GM19043 (cell line): ENCODE data around the gene MOB3B.
A peak's percentile ranks its signal among the peaks of the same experiment; 100 is the strongest.
"Not testable (repeated sequence)": the region's sequence is repeated elsewhere in the genome, so short reads cannot be mapped to it uniquely, and the experiment has no call there.

Experiments
- ATAC-seq: cut with Tn5 transposase; IDR thresholded peaks from one replicate; pipeline ENCODE4 v1.9.1; 2021; ENCODE audit warnings: low read depth; ENCODE audit not compliant: unreplicated experiment

MOB3B gene

DNA sequence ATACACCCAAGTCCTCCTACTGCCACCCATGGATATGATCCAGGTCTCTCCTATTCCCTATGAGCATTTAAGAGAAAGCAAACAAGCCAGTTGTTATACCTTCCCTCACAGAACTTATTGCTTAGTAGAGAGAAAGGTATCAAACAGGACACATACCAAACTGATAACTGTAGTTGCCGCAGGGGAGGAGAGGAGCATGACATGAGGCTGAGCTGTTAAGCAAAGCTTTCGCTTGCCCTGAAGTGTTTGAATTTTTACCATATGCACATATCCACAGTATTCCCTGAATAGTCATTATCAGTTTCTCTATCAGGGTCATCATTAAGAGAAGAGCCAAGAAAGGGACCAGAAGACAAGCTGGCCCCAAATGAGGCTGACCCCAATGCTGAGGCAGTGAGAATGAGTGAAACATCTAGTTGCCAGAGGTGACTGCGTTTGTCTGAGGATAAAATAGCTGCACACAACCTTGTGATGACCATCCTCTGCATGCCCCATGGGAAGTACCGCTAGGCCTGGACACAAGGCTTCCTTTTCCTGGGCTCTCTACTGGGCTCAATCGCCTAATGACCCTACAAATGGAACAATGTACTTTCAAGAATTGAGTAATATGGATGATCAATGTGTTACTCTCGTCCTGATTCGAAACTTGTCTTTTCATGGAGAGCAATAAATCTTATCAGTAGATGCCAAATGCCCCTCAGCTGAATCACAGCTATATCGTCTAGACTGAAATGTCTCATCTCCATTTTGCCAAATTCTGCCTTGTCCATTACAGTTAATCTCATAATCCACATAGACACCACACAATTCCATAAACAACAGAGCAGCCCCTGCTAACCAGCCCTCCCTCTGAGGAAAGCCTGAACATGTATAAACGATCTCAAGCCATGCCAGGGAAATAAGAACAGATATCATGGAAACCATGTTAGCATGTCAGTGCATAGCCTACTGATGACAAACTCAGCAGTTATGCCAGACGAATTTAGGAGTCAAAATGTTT is 9.8 kb downstream of the MOB3B start:
- no peak for ATAC-seq

DNA sequence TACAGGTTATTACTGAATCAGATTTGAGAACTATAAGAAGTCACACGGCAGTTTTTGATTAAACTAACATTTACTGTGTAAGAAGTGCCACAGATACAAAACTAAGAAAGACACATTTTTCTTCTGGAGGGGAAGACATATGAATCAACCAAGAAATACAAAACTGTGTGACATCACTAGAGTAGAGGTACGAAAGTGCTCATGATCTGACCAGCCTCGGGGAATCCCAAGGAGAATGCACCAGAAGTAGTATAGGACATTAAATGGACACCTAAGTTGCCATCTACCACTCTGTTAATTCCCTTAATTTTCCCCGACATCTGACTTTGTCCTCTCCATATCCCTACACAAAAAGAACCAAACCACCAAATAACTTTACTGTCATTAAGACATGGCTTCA is 10.8 kb downstream of the MOB3B start:
- no peak for ATAC-seq

DNA sequence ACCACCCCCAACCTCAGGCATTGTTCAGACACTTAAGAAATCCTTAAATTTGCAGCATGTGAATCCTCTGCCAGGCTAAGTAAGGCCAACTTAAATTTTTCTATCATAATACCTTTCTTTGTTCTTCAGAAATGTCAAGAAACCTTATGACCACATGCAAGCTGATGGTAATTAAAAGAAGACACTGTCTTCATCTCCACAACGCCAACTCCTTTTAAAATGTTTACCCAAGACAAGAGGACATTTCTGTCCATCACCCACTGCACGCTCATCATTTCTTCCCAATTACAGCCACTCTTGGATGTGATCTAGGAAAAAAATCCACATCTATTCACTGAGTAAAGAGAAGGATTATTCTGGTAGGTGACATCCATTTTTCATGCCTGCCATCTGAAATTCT is 11.6 kb downstream of the MOB3B start:
- no peak for ATAC-seq

DNA sequence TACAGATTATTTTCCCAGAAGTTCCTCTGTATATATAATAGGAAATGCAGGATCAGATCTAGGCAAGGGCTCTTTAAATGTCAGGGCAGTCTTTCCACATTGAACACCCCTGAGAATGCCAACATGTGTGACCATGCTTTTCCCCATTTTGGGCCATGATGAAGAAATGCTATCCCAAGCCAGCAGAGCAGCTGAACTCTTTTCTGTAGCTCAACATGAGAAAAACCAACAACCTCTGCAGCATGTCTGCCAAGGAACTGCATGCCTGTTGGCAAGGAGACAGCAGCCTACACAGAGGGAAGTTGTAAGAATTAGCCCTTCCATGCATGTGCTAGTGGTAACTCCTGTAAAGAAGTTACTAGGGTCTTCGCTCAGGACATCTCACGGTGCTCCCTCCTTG is 15.1 kb downstream of the MOB3B start:
- no peak for ATAC-seq

DNA sequence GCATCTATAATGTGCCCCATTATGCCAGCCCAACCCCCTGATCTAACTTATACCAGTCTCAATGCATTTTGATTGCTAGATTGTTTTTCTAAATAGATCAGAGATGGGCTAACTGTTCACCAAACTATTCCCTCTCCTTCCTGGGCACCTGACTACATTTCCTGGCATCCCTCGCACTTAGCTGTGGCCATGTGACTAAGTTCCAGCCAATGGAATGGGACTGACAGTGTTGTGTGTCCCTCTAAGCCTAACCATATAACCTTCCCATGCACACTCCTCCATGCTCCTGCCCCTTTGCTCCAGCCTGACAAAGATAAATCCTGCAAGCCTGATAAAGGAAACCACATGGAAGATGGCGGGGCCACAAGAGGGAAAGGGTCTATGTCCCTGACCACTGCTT is 17.8 kb downstream of the MOB3B start:
- no peak for ATAC-seq

DNA sequence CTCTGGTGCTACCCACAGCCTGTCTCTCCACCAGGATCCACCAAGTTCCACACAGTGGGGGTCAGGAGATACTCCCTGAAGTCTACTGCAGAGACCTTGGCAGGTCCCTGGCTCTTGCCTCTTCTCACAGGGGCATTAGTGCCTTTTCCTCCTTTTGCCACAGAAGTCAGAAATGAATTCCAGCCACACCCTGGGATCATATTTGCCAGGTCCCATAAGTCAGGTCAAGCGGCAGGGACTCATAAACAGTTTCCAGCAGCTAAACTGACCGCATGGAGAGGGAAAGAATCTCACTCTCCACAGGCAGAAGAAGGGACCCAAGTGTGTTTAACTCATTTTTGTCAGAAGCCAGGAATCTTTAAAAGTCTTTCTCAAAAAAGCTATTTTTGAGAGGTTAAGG is 18.8 kb downstream of the MOB3B start:
- ATAC-seq, result no peak

DNA sequence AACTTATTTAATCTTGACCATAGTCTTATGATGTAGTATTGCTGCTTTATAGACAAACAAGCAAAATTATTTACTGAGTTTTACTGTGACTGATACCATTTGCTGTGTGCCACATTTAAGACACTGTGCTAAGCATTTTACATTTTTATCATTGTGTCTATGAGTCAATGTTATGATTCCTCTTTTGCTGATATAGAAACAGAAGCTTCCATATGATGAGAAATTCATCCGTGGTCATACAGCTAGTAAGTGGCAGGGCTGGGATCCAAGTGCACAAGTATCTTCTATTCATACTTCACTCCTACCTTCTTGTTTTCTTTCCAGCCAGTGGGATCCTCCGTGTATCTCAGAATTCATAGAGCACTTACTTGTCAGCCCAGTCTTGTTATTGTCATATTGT is 22.6 kb downstream of the MOB3B start:
- no peak for ATAC-seq

DNA sequence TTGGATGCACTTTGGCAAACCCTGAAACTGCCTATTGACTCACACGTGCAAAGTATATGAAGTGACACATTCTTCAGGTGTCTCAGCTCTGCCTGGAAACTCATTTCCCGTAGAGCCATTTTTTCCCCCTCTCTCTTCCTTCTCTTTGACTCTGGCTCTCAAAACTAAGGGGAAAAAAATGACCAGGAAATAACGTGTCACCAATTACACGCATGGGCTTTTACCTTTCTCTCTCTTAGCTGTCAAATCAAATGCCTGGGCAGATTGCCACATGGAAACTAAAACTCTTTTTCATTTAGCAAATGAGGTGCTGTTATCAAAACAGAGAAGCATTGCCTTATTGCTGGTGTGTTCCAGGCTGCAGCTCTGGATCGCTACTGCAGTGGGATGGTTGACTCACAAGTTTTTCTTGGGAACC is 23.9 kb downstream of the MOB3B start:
- ATAC-seq, result no peak

DNA sequence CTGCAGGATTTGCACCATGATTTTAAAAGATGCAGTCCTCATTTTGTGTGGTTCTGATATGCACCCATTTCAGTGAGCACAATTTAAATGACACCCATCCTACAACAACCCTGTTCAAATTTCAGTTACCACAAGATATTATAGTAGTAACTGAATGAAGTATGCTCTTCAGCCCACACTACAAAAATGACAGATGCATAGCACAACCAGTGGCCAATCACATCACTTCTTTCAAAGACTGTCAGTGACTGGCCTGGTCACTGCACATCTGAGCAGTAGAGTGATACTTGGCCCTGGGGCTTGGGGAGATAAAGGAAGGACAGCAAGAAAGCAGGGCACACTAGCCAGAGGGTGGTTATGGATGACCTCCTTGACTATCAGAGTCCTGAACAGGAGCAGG is 25.4 kb downstream of the MOB3B start:
- no peak for ATAC-seq

DNA sequence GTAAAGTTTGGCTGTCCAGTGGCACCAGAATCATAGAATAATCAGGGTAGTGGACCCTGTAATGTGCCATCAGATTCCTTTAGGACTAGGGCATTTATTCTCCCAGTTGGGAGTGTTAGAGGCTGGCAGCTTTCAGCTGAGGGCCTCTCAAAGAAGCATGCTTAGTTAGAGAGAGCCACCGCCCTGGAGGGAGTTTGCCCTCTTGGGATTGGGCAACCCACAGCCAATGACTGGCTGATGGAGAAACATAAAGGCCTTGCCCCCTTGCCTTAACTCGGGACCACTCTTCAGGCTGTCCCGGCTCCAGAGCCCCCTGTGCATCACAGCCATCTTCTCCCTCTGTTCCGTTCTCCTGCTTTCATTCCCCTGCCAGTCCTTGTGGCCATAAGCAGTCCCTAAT is 26.0 kb downstream of the MOB3B start:
- no peak for ATAC-seq

DNA sequence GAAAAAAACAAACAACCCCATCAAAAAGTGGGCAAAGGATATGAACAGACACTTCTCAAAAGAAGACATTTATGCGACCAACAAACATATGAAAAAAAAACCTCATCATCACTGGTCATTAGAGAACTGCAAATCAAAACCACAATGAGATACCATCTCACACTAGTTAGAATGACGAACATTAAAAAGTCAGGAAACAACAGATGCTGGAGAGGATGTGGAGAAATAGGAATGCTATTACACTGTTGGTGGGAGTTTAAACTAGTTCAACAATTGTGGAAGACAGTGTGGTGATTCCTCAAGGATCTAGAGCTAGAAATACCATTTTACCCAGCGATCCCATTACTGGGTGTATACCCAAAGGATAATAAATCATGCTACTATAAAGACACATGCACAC is 28.7 kb downstream of the MOB3B start:
- ATAC-seq, result not testable (repeated sequence)

DNA sequence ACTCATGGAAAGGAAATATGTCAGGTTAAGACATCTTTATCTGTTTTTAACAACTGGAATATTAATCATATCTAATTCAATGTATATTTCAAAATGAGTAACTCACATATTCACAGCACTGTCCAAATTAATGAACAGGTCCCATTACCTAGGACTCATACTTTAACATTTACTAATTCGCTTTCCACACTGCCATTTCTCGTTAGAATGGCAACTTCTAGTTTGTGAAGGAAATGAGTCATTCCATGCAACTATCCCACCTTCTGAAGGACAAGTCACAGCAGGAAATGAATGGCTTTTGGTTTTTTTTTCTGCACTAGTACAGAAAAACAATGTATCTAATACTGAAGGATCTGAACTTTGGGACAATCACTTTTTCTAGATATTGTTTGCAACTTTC is 30.2 kb downstream of the MOB3B start:
- ATAC-seq, result peak; percentile 78

DNA sequence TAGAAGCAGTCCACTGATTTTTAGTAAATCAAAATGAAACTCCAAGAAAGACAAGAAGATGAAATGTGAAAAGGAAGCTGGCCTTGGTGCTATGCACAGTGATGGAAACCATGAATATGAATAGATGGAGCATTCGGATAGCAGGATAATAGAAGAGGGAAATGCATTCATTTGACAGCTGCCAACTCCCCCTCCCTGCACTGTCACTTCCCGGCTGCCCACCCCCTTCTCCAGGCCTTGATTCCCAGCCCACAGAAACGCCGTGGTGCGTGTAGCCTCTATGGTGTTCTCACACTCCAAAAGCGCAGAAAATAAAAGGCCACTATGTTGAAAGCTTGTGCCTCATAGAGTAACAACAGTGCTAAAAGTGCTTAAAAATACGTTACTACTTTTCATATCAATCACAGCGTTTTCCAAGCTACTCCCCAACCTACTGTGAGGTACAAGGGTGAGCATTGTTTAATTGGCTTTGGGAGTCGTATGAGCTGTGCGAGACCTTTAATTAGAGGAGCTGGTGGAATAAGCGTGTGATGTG is 31.7 kb downstream of the MOB3B start:
- no peak for ATAC-seq

DNA sequence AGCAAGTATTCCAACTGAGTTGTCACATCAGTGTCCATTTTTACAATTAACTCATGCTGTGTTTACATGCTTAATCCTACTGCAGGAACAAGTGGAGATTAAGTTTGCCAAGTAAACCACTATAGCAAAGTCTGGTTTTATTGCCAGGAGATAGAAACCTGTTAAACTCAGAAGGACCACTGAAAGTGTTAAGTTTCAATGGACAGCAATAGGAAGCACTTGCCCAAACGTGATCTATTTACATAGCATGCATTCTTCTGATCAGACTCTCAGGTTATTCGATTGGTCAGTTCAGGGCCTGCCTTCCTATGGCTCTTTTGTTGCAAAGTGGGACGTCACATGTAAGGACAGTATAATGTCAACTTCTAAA is 33.5 kb downstream of the MOB3B start:
- no peak for ATAC-seq

DNA sequence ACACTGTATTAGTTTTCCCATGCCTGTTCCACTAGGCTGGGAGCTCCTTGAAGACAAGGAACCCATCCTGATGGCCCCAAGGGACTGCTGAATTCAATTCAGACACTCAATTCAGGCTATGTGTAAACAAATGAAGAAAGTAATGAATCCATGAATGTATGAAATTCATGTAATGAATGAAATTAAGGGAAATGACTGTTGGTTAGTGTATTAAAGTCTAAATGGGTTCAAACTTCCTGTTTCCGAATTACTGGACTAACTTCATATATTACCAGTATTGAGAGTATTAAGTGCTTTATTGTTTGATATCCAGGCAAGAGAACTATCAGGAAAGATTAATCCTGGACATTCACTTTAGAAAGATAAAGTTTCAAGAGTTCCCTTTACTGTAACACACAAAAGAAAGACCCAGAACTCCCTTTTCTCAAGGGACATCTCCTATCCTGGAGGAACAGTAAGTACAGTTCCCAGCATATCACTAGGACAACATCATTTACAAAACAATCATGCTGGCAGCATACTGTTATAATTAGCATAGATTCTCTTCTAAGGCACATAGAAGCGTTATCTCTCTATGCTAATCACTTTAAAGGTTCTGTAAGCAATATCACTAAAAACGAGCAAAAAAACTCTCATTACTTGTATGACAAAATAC is 34.0 kb downstream of the MOB3B start:
- ATAC-seq, result no peak

DNA sequence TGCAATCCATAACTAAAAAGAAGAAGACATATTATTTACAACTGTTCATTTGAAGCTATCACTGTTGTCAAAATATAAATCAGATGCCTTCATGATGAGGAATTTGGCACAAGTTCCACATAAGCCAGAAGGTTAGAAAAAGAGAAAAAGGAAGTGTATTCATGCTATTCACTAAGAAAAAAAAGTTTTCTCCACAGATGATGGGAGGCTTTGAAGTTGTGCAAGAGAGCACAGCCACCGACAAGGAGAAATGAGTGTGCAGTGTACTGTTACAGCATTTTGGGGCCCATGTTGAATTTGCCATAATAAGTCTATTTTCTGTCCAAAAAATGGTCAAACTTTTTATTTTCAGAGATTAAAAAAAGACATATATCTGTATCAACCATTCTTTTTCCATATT is 38.5 kb downstream of the MOB3B start:
- no peak for ATAC-seq

DNA sequence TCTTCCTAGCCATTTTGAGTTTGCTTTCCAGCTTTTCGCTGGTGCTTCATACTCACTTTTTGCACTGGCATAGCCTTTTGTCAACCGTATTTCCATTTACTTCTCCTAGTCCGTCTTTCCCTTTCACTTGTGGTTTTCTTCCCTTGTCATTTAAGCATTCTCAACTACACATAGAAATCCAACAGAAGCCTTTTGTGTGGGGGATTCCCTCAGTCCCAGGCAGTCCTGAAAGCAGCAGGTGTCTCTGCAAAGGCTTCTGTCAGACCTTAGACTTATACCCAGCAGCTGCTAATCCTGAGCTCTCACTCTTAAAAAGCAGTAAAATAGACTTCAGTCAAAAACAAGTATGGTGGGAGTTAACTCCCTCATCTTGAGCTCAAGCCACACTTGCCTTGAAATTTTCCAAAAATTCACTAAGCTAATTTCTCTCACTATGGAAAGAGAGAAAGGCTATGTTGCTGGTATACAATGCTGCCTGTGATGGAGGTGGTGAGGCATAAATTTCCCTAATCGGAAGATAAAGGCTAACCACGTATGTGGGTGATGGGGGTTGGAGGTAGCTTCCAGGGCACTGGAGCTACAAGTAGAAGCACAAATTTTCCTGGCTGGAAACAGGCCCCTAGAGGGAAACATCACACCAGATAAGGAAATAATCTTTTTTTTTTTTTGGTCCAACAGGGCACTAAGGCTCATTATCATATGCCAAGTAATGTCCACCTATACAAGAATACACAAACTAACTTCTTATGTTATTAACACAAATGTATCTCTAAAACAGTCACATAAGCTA is 40.3 kb downstream of the MOB3B start:
- peak; percentile 76 for ATAC-seq

DNA sequence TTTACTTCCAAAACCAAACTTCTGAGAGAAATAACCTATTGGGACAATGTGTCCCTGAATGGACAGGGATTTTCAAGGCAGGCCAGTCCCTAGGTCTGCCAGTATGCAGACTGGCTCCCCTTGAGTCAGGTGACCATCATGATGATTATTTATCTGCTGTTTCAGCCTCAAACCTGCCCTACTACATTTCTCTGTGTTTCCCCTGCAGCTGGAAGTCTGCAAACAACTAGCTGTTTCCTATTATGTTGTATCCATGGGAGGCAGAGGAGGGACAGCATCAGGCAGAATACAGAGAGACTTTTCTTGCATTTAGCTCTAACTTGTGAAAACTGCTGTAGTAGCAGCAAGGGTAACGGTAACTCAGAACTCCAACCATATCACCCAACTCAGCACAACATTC is 41.7 kb downstream of the MOB3B start:
- ATAC-seq, result no peak

DNA sequence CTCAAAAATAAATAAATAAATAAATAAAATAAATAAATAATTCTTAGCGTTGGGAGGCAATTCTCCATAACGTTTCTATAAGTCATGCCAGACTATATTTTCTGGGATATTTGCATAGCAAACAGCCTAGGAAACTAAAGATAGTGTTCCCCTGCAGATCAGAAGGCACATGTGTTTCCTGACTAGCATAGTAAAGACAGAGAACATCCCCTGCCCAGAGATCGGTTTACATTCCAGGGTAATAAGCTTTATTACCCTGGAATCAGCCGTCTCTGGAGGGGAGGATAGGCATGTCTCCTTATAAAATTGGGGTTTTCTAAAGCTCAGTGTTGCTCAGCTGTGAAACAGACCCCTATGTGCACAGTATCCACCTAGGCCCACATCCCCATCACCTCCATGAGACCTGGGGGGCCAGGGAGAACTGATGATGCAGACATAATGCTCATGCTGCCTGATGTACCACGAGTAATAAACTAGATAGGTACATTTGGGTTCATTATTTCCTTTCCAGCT is 42.4 kb downstream of the MOB3B start:
- ATAC-seq, result no peak

DNA sequence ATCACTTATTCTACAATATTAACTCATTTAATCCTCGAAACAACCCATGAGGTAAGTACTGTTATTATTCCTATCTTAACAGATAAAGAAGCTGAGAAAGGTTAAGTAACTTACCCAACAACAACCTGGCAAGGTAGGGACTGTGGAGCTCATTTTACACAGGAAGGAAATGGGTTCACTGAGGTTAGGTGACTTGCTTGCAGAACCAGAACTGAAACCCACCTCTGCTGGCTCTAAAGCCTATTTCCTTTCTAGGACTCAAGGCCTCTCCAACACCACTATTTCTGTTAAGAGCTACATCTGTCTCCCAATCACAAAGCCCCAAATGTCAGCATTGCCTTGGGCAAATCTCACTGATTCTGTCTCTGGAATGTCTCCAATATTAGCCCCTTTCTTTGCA is 44.5 kb downstream of the MOB3B start:
- ATAC-seq, result peak; percentile 72

DNA sequence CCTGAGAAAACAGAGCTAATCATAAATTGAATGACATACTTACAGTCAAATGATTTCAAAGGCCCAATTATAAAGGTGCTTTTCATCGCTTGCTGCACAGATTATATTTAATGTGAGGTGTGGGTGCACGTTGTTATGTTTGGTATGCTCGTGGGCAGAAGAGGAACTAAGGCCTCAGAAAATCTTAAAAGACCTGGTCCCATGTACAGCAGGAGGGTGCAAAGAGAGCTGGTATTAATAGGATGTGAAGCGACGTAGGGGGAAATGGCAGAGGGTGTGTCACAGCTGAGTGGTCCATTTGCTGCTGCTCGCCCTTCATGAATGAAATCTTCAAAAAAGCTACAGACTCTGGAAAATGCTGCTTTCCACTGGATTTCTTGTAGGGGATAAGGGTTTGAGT is 46.0 kb downstream of the MOB3B start:
- no peak for ATAC-seq
